T-helper 1 cell treated with Interleukin-12 subunit alpha and Interleukin-12 subunit beta and Interleukin-4 antibody, amounts not matched to agents 30 μg/mL and 1 μg/mL, for 36 hours (primary cell): Measurements from ENCODE around the gene LY86.

Experiments used
- H3K27ac Mint-ChIP-seq: one replicate; pipeline ENCODE4 v1.8.0; 2021; ENCODE audit warnings: mild to moderate bottlenecking, mixed read lengths
- H3K27me3 Mint-ChIP-seq: one replicate; pipeline ENCODE4 v1.8.0; 2021; ENCODE audit warnings: low read depth, mixed read lengths
- H3K36me3 Mint-ChIP-seq: one replicate; pipeline ENCODE4 v1.8.0; 2021; ENCODE audit warnings: low read depth, mixed read lengths
- H3K4me1 Mint-ChIP-seq: one replicate; pipeline ENCODE4 v1.8.0; 2021; ENCODE audit warnings: low read depth, mixed read lengths
- H3K4me3 Mint-ChIP-seq: one replicate; pipeline ENCODE4 v1.8.0; 2021; ENCODE audit warnings: mild to moderate bottlenecking, moderate library complexity, mixed read lengths
- H3K9me3 Mint-ChIP-seq: one replicate; pipeline ENCODE4 v1.8.0; 2021; ENCODE audit warnings: mixed read lengths

The LY86 gene

GRCh38 chr6:6634735-6635075 lies 46.2 kb downstream of the LY86 start:
- H3K4me3 Mint-ChIP-seq = no peak overlapping the region
- H3K27ac Mint-ChIP-seq = no peak overlapping the region
- H3K36me3 Mint-ChIP-seq = peaks cover 11% of the 10 kb centered on the region
- H3K27me3 Mint-ChIP-seq = no peaks in the 10 kb centered on the region
- no peaks in the 10 kb centered on the region for H3K9me3 Mint-ChIP-seq
- H3K4me1 Mint-ChIP-seq = peaks cover 33% of the 10 kb centered on the region

DNA sequence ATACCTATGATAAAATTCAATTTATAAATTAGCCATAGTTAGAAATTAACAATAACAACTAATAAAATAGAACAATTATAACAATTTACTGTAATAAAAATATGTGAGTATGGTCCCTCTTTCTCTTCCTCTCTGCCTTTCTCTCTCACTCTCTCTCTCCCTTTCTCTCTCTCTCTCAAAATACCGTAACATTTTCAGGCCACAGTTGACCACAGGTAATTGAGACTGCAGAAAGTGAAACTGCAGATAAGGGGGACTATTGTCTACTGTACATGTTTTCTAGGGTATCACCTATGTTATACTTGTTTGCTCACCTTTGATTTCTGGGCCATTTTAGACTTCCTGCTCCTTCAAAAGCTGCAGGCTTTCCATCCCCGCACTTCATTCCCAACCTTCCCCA lies 46.8 kb downstream of the LY86 start:
- peaks cover 33% of the 10 kb centered on the region for H3K4me1 Mint-ChIP-seq
- H3K36me3 Mint-ChIP-seq = peaks cover 13% of the 10 kb centered on the region
- H3K27ac Mint-ChIP-seq = no peak overlapping the region
- H3K9me3 Mint-ChIP-seq = no peaks in the 10 kb centered on the region
- no peaks in the 10 kb centered on the region for H3K27me3 Mint-ChIP-seq
- no peak overlapping the region for H3K4me3 Mint-ChIP-seq

DNA sequence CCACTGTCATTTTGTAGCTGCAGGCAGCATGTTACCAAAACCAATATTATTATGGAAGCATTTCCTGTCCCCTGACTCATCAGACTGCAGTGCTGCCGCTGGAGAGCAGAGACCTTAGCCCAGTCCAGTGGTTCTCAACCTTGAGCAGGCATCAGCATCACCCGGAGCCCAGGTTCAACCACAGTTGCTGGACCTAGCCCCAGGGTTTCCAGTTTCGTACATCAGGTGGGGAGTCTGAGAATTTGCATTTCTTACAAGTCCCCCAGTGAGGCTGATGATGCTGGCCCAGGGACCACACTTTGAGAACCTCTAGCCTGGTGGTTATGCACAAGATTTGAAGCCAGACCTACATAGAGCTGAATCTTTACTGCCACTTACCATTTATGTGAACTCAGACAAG lies 47.3 kb downstream of the LY86 start:
- no peak overlapping the region for H3K27ac Mint-ChIP-seq
- H3K9me3 Mint-ChIP-seq = no peaks in the 10 kb centered on the region
- H3K4me1 Mint-ChIP-seq = peaks cover 33% of the 10 kb centered on the region
- peaks cover 13% of the 10 kb centered on the region for H3K36me3 Mint-ChIP-seq
- no peaks in the 10 kb centered on the region for H3K27me3 Mint-ChIP-seq
- H3K4me3 Mint-ChIP-seq = no peak overlapping the region

- H3K27ac Mint-ChIP-seq = peak overlapping the region; percentile 52
- no peak overlapping the region for H3K4me3 Mint-ChIP-seq
- peaks cover 28% of the 10 kb centered on the region for H3K4me1 Mint-ChIP-seq
- H3K36me3 Mint-ChIP-seq = peaks cover 16% of the 10 kb centered on the region
- H3K27me3 Mint-ChIP-seq = no peaks in the 10 kb centered on the region
- H3K9me3 Mint-ChIP-seq = no peaks in the 10 kb centered on the region
These were observed 51.1 kb downstream of the LY86 start for GRCh38 chr6:6639572-6639971.

- H3K27ac Mint-ChIP-seq = peak overlapping the region; percentile 34
- H3K4me3 Mint-ChIP-seq = no peak overlapping the region
- no peaks in the 10 kb centered on the region for H3K9me3 Mint-ChIP-seq
- peaks cover 21% of the 10 kb centered on the region for H3K4me1 Mint-ChIP-seq
- H3K27me3 Mint-ChIP-seq = no peaks in the 10 kb centered on the region
- H3K36me3 Mint-ChIP-seq = peaks cover 20% of the 10 kb centered on the region
These were observed 52.4 kb downstream of the LY86 start for GRCh38 chr6:6640926-6641325.

DNA sequence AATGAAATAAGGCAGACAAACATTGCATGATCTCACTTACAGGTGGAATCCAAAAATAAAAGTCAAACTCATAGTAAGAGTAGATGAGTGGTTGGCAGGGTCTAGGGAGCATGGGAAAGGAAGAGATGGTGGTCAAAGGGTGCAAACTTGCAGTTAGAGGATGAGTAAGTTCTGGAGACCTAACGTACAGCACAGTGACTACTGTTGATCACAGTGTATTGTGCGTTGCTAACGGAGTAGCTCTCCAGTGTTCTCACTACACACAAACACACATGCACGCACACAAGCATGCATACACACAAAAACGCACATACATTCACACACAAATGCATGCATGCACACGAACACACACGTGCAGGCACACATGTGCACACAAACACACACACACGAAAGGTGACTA lies 54.9 kb downstream of the LY86 start:
- Mint-ChIP-seq H3K36me3 (peaks cover 20% of the 10 kb centered on the region), H3K4me3 (peak overlapping the region; percentile 7)

GRCh38 chr6:6645261-6645917 lies 56.9 kb downstream of the LY86 start:
- peak overlapping the region; percentile 22 for H3K27ac Mint-ChIP-seq
- peaks cover 26% of the 10 kb centered on the region for H3K4me1 Mint-ChIP-seq

More for the DNA sequence above, 54.9 kb downstream of the LY86 start:
- Mint-ChIP-seq H3K27ac (peak overlapping the region; percentile 67), H3K4me1 (peaks cover 18% of the 10 kb centered on the region), H3K9me3 (no peaks in the 10 kb centered on the region), H3K27me3 (no peaks in the 10 kb centered on the region)

DNA sequence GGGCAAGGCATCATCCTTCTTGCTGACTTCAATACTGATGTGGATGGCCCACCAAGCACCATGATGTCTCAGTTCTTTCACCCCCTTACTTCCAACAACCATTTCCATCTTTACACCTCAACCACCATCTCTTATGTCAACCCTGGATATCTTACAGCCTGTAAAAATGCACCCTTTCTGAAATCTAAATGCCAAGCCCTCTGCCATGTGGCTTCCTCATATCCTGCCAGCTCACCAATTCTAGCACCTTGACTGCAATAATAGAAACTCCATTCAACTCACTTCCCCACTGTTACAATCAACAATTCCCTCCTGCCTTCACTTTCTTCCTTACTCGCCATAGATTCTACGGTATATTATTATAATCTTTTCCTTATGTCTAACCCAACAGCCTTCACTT lies 57.9 kb downstream of the LY86 start:
- H3K36me3 Mint-ChIP-seq = peaks cover 25% of the 10 kb centered on the region
- H3K4me1 Mint-ChIP-seq = peaks cover 36% of the 10 kb centered on the region
- H3K9me3 Mint-ChIP-seq = peaks cover 3% of the 10 kb centered on the region
- H3K27ac Mint-ChIP-seq = no peak overlapping the region
- H3K27me3 Mint-ChIP-seq = no peaks in the 10 kb centered on the region
- H3K4me3 Mint-ChIP-seq = no peak overlapping the region

More at GRCh38 chr6:6645261-6645917, 56.9 kb downstream of the LY86 start:
- no peak overlapping the region for H3K4me3 Mint-ChIP-seq
- no peaks in the 10 kb centered on the region for H3K27me3 Mint-ChIP-seq
- H3K9me3 Mint-ChIP-seq = no peaks in the 10 kb centered on the region
- H3K36me3 Mint-ChIP-seq = peaks cover 20% of the 10 kb centered on the region

- H3K27ac Mint-ChIP-seq = no peak overlapping the region
- H3K27me3 Mint-ChIP-seq = no peaks in the 10 kb centered on the region
- no peak overlapping the region for H3K4me3 Mint-ChIP-seq
- H3K4me1 Mint-ChIP-seq = peaks cover 40% of the 10 kb centered on the region
- peaks cover 26% of the 10 kb centered on the region for H3K36me3 Mint-ChIP-seq
- peaks cover 3% of the 10 kb centered on the region for H3K9me3 Mint-ChIP-seq
These were observed 58.3 kb downstream of the LY86 start for GRCh38 chr6:6646859-6647258.

DNA sequence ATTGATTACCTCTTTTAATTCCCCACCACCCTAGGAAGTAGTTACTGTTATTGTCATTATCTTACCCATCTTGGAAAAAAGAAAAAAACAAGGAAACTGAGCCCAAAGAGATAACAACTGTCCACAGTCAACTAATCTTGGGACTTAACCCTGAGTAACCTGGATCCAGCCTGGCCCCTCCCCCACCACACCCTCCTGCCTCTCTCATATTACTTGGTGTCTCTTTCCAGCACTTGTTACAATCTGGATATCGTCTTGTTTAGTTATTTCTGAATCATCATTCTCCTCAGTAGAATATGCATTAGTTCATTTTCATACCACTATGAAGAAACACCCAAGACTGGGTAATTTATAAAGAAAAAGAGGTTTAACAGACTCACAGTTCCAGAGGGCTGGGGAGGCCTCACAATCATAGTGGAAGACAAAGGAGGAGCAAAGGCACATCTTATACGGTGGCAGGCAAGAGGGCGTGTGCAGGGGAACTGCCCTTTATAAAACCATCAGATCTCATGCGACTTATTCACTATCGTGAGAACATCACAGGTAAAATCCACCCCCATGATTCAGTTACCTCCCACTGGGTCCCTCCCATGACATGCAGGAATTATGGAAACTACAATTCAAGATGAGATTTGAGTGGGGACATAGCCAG lies 60.3 kb downstream of the LY86 start:
- Mint-ChIP-seq H3K36me3 (peaks cover 25% of the 10 kb centered on the region), H3K27ac (no peak overlapping the region), H3K4me3 (no peak overlapping the region), H3K9me3 (peaks cover 3% of the 10 kb centered on the region), H3K4me1 (peaks cover 45% of the 10 kb centered on the region), H3K27me3 (no peaks in the 10 kb centered on the region)

- Mint-ChIP-seq H3K27me3 (no peaks in the 10 kb centered on the region), H3K4me1 (peaks cover 52% of the 10 kb centered on the region), H3K9me3 (peaks cover 3% of the 10 kb centered on the region), H3K4me3 (no peak overlapping the region), H3K36me3 (peaks cover 18% of the 10 kb centered on the region), H3K27ac (peak overlapping the region; percentile 71)
These were observed 61.4 kb downstream of the LY86 start for GRCh38 chr6:6649824-6650349.

GRCh38 chr6:6650839-6651238 lies 62.3 kb downstream of the LY86 start:
- Mint-ChIP-seq H3K36me3 (peaks cover 17% of the 10 kb centered on the region), H3K4me3 (no peak overlapping the region), H3K27ac (peak overlapping the region; percentile 71), H3K9me3 (peaks cover 3% of the 10 kb centered on the region), H3K27me3 (no peaks in the 10 kb centered on the region), H3K4me1 (peaks cover 60% of the 10 kb centered on the region)

DNA sequence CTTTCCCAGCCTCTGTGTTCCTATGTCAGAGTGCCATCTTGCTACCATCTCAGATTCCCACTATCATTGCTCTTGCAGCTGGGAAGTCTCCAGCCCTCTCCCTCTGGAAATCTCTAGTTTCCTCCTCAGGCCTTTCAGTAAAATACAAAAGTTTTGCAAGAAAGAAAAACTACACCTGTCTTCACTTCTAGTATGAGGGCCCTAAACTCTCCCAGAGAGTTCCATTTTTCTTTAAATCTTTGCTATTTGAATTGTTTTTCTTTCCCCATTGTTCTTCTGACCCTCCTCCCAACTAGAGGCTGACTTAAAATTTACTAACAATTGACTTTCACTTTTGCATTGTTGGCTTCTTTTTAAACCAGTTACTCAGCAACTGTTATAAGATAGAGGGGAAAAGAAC lies 62.8 kb downstream of the LY86 start:
- peaks cover 65% of the 10 kb centered on the region for H3K4me1 Mint-ChIP-seq

GRCh38 chr6:6652932-6653331 lies 64.4 kb downstream of the LY86 start:
- peaks cover 24% of the 10 kb centered on the region for H3K36me3 Mint-ChIP-seq
- peak overlapping the region; percentile 99 for H3K27ac Mint-ChIP-seq
- H3K4me1 Mint-ChIP-seq = peaks cover 80% of the 10 kb centered on the region
- H3K9me3 Mint-ChIP-seq = peaks cover 13% of the 10 kb centered on the region
- H3K4me3 Mint-ChIP-seq = peak overlapping the region; percentile 0
- H3K27me3 Mint-ChIP-seq = no peaks in the 10 kb centered on the region

More for the DNA sequence above, 62.8 kb downstream of the LY86 start:
- Mint-ChIP-seq H3K4me3 (peak overlapping the region; percentile 32), H3K27ac (peak overlapping the region; percentile 71), H3K27me3 (no peaks in the 10 kb centered on the region), H3K9me3 (peaks cover 3% of the 10 kb centered on the region), H3K36me3 (peaks cover 17% of the 10 kb centered on the region)
